ENCODE measurements around the gene STX1B.
"Not testable (repeated sequence)": the region's sequence is repeated elsewhere in the genome, so short reads cannot be mapped to it uniquely, and the experiment has no call there.

STX1B gene

GRCh38 chr16:31010585-31011325 lies at the start of gene STX1B:
Gene STX1B (minus strand): TSS chr16:31010638. CDS start chr16:31010396, 242 bp downstream.
- in situ Hi-C loops (cut with MboI; ENCODE audit: low sequenced_read_pairs) = no loop called here

GRCh38 chr16:31055613-31056012 lies 45.2 kb upstream of the STX1B start:
- in situ Hi-C loops (cut with MboI; ENCODE audit: low sequenced_read_pairs) = no loop called here

GRCh38 chr16:31052114-31052513 lies 41.7 kb upstream of the STX1B start:
- in situ Hi-C loops (cut with MboI; ENCODE audit: low sequenced_read_pairs) = no loop called here

DNA sequence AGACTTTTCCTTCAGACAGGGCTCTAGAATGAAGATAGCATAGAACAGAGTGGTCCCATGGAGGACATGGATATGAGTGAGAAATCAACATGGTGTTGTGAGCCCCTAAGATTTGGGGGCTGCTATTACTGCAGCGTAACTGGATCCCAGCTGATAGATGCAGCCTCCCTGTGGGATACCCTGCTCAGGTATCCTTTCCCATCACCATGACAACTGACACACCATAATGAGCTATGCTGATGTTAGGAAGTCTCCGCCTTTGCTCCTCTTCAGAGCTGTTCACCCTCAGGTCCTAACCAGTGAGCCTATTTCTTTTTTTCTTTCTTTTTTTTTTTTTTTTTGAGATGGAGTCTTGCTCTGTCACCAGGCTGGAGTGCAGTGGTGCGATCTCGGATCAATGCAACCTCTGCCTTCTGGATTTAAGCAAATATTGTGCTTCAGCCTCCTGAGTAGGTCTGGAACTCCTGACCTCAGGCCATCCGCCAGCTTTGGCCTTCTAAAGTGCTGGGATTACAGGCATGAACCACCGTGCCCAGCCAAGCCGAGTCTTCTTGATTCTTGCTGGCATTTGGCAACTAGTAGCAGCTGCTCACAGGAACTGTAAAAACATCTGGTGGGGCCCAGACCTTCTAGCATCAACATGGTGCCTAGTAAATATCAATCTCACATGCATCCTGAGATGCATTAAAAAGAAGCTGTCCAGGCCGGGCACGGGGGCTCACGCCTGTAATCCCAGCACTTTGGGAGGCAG lies 40.0 kb upstream of the STX1B start:
- in situ Hi-C loops (cut with MboI; ENCODE audit: low sequenced_read_pairs) = no loop called here

- in situ Hi-C loops (cut with MboI; ENCODE audit: low sequenced_read_pairs) = no loop called here
Measured at GRCh38 chr16:31043898-31044481, 33.6 kb upstream of the STX1B start.

GRCh38 chr16:31043352-31043751 lies 32.9 kb upstream of the STX1B start:
- in situ Hi-C loops (cut with MboI; ENCODE audit: low sequenced_read_pairs) = no loop called here

DNA sequence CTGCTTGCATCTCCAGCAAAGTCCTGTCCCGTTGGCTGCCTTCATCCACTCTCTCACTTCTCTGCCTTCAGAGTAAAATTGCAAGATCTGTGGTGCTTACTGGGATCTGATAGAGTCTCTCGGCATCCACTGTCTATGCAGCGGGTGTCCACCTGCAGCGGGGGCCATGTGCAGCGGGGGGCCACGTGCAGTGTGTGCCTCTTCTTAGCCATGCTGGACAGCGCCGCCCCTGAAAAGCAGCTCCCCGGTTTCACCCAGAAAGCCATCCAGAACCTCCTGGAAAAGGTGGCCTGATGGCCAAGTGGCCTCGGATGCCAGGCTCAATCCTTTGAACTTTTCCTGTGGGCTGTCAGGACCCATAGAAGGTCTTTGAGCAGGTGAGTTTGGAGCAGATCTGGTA lies 32.4 kb upstream of the STX1B start:
- in situ Hi-C loops (cut with MboI; ENCODE audit: low sequenced_read_pairs) = no loop called here

- in situ Hi-C loops (cut with MboI; ENCODE audit: low sequenced_read_pairs) = no loop called here
Measured at GRCh38 chr16:31038993-31039392, 28.6 kb upstream of the STX1B start.

- in situ Hi-C loops (cut with MboI; ENCODE audit: low sequenced_read_pairs) = no loop called here
Measured at GRCh38 chr16:31036691-31037090, 26.3 kb upstream of the STX1B start.

GRCh38 chr16:31033709-31034492 lies 23.5 kb upstream of the STX1B start:
- in situ Hi-C loops (cut with MboI; ENCODE audit: low sequenced_read_pairs) = no loop called here

- in situ Hi-C loops (cut with MboI; ENCODE audit: low sequenced_read_pairs) = no loop called here
Measured at GRCh38 chr16:31032736-31033708, 22.6 kb upstream of the STX1B start, which contains the start of gene STX4. Gene STX4 (plus strand): TSS chr16:31033558. CDS start chr16:31033806, 248 bp downstream.

GRCh38 chr16:31031276-31031675 lies 20.8 kb upstream of the STX1B start:
- in situ Hi-C loops (cut with MboI; ENCODE audit: low sequenced_read_pairs) = no loop called here

- in situ Hi-C loops (cut with MboI; ENCODE audit: low sequenced_read_pairs) = no loop called here
Measured at GRCh38 chr16:31029272-31029671, 18.8 kb upstream of the STX1B start.

DNA sequence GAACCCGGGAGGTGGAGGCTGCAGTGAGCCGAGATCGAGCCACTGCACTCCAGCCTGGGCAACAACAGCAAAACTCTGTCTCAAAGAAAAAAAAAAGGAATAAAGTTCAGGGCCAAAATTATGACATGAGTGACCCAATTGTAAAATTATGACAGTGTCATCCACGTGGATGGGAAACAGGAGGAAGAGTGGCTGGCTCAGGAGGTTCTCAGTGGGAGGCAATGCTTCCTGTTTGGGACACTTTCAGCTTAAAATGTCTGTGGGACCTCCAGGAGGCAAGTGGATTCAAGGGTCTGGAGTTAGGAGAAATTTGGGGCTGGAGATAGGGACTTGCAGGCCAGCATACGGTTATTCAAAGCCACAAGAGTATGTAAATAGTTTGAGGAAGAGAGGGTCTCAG lies 14.9 kb upstream of the STX1B start:
- in situ Hi-C loops (cut with MboI; ENCODE audit: low sequenced_read_pairs) = no loop called here

DNA sequence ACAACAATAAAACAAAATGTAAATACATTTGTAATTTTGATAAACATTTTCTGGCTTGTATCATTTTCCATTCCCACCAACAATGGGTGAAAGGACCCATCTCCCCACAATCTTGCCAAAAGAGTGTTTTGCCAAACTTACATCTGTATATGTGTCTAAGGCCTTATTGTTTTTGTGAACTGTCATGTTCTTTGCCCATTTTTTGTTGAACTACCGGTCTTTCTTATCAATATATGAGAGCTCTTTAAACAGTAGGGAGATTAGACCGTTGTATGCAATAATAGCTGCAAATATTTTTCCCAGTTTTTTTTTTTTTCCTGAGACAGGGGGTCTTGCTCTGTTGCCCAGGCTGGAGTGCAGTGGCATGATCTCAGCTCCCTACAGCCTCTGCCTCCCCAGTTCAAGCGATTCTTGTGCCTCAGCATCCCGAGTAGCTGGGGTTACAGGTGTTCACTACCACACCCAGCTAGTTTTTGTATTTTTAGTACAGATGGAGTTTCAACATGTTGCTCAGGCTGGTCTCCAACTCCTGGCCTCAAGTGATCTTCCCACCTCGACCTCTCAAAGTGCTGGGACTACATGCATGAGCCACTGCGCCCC lies 13.3 kb upstream of the STX1B start:
- in situ Hi-C loops (cut with MboI; ENCODE audit: low sequenced_read_pairs) = no loop called here

DNA sequence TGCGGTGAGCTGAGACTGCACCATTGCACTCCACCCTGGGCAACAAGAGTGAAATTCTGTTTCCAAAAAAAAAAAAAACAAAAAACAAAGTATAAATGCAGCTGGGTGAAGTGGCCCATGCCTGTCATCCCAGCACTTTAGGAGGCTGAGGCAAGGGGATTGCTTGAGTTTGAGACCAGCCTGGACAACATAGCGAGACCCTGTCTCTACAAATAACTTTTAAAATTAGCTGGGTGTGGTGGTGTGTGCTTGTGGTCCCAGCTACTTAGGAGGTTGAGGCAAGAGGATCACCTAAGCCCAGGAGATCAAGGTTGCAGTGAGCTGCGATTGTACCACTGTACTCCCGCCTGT lies 12.8 kb upstream of the STX1B start:
- in situ Hi-C loops (cut with MboI; ENCODE audit: low sequenced_read_pairs) = no loop called here

DNA sequence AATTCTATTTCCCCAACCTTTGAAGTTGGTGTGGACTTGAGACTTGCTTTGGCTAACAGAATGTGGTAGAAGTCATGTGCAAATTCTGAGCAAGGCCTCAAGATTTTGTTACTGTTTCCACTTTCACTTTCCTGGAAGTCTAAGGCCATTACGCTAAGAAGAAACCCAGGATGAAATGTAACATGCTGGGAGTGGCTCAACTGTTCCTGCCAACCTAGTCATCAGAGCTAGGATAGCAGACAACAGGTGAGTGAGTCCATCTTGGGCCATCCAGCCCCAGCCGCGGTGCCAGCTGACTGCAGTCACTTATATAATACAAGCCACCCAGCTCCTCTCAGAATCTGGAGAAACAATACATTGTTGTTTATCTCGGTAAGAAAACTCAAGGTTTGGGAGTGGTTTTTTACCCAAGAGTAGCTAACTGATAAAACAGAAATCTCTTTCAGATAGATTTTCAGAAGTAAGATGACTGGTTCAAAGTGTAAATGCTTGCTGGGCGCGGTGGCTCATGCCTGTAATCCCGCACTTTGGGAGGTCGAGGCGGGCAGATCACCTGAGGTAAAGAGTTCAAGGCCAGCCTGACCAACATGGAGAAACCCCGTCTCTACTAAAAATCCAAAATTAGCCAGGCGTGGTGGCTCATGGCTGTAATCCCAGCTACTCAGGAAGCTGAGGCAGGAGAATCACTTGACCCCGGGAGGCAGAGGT lies 12.3 kb upstream of the STX1B start:
- in situ Hi-C loops (cut with MboI; ENCODE audit: low sequenced_read_pairs) = no loop called here

DNA sequence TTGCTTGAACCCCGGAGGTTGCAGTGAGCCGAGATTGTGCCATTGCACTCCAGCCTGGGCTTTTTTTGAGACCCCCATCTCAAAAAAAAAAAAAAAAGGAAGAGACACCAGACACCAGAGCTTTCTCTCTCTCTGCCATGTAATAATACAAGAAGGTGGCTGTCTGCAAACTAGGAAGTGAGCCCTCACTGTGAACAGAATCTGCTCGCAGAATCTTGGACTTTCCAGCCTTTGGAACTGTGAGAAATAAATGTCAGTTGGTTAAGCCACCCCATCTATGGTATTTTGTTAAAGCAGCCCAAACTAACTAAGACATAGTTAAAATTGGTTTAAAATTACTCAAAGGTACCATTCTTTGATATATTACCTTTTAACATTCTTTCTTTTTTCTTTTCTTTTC lies 10.1 kb upstream of the STX1B start:
- in situ Hi-C loops (cut with MboI; ENCODE audit: low sequenced_read_pairs) = no loop called here

- in situ Hi-C loops (cut with MboI; ENCODE audit: low sequenced_read_pairs) = not testable (repeated sequence)
Measured at GRCh38 chr16:31017756-31018155, 7.3 kb upstream of the STX1B start.
